Left lung (tissue), 10 donors: ENCODE measurements around the gene PFAS. TPM values are rescaled to one million over a fixed set of nuclear protein-coding genes. Genes with fewer than 3 reads are reported as not detected.

Experiments used
- ATAC-seq: fragments of 200-7000 bp; cut with Tn5 transposase; one replicate; pipeline ENCODE4 v1.9.1; 2020; ENCODE audit warnings: moderate library complexity
- DNase-seq, 4 donors: peaks; one replicate each; pipeline ENCODE4 v3.0.0-alpha.2; 2013 to 2020
- H3K27ac ChIP-seq, 2 donors: fragments of 200-600 bp; sonication (generic) in 1 of 2; one replicate each; pipeline versions ENCODE4 v1.5.0 to v1.8.0; 2020 to 2021
- H3K27me3 ChIP-seq, 2 donors: fragments of 200-600 bp; sonication (generic) in 1 of 2; one replicate each; pipeline versions ENCODE4 v1.5.0 to v1.8.0; 2020 to 2021
- H3K36me3 ChIP-seq, 2 donors: fragments of 200-600 bp; sonication (generic) in 1 of 2; one replicate each; pipeline versions ENCODE4 v1.5.0 to v1.8.0; 2020 to 2021
- H3K4me1 ChIP-seq, 2 donors: fragments of 200-600 bp; one replicate each; pipeline ENCODE4 v1.8.0; 2021
- H3K4me3 ChIP-seq, 2 donors: fragments of 200-600 bp; sonication (generic) in 1 of 2; one replicate each; pipeline versions ENCODE4 v1.5.0 to v1.8.0; 2020 to 2021; ENCODE audit warnings: mild to moderate bottlenecking in 1 of 2
- H3K9me3 ChIP-seq, 2 donors: fragments of 200-600 bp; sonication (generic) in 1 of 2; one replicate each; pipeline versions ENCODE4 v1.5.0 to v1.8.0; 2020 to 2021
- intact Hi-C, 2 donors: fragments of 100-400 bp; cut with DNase I; formaldehyde crosslinking; loops; one replicate each; pipeline versions ENCODE4 v1.11.2 to v1.14.2; 2022
- polyA plus RNA-seq, 6 donors: library from polyadenylated mRNA; unstranded; fragments of 120-200 nt; gene quantifications; one replicate each; pipeline ENCODE4 v1.2.1, GENCODE V29; 2013; ENCODE audit not compliant: insufficient read length in 6 of 6
- total RNA-seq, 2 donors: library from RNA; stranded (reverse); fragmentation: NEBNext Ultra II Directional; extraction: Animal tissue kit (Norgen Biotek cat#: 25700); gene quantifications; one replicate each; pipeline ENCODE4 v1.2.1, GENCODE V29; 2021
- TF ChIP-seq, protein P1 (sequence below), 2 donors: fragments of 200-600 bp; sonication (generic) in 1 of 2; IDR thresholded peaks; one replicate each; pipeline versions ENCODE4 v1.5.0 to v1.8.0; 2021; ENCODE audit warnings: antibody characterized with exemption in 2 of 2
- donor health status: DM: no; HTN: yes; CAD: no.
- donor health status: DM: no; HTN: no; CAD: no.

PFAS gene
- total and polyA plus RNA-seq, 8 donors = 25.9 to 51.0 (median 41.7) TPM

GRCh38 chr17:8315764-8316217 is 66.7 kb downstream of the PFAS start:
- peak; percentile 8 for ATAC-seq
- no peak for DNase-seq
- intact Hi-C loops = no loop called here
- no peak overlapping the region for H3K4me3 ChIP-seq
- H3K27me3 ChIP-seq = peaks cover 11 to 62% of the 10 kb centered on the region in 2 donors
- H3K27ac ChIP-seq = no peak overlapping the region
- no peaks in the 10 kb centered on the region for H3K4me1 ChIP-seq
- TF ChIP-seq, protein P1, sequence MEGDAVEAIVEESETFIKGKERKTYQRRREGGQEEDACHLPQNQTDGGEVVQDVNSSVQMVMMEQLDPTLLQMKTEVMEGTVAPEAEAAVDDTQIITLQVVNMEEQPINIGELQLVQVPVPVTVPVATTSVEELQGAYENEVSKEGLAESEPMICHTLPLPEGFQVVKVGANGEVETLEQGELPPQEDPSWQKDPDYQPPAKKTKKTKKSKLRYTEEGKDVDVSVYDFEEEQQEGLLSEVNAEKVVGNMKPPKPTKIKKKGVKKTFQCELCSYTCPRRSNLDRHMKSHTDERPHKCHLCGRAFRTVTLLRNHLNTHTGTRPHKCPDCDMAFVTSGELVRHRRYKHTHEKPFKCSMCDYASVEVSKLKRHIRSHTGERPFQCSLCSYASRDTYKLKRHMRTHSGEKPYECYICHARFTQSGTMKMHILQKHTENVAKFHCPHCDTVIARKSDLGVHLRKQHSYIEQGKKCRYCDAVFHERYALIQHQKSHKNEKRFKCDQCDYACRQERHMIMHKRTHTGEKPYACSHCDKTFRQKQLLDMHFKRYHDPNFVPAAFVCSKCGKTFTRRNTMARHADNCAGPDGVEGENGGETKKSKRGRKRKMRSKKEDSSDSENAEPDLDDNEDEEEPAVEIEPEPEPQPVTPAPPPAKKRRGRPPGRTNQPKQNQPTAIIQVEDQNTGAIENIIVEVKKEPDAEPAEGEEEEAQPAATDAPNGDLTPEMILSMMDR (IDR thresholded peaks at IDR 0.05) = no peak
- peaks cover 0 to 4% of the 10 kb centered on the region in 2 donors for H3K36me3 ChIP-seq
- no peaks in the 10 kb centered on the region for H3K9me3 ChIP-seq

GRCh38 chr17:8318010-8318935 is 69.2 kb downstream of the PFAS start:
- Histone ChIP-seq H3K4me3 (no peak overlapping the region), H3K4me1 (no peaks in the 10 kb centered on the region), H3K27me3 (peaks cover 11 to 38% of the 10 kb centered on the region in 2 donors), H3K9me3 (no peaks in the 10 kb centered on the region), H3K27ac (no peak overlapping the region), H3K36me3 (peaks cover 0 to 17% of the 10 kb centered on the region in 2 donors)
- intact Hi-C loops = no loop called here
- DNase-seq = no peak
- ATAC-seq = no peak
- TF ChIP-seq, protein P1 (IDR thresholded peaks at IDR 0.05) = no peak

Other genes with a start within 250 kb of the PFAS start
- gene GUCY2D, start 246.7 kb upstream of the PFAS start, total RNA-seq = 1 to 10 TPM; 1.1 to 3.4 TPM
- under 1 TPM in 2 of 6 donors, not detected in 4; 0.13 to 0.34 TPM for gene GUCY2D, start 246.7 kb upstream of the PFAS start, polyA plus RNA-seq
- 100 to 1,000 TPM in 1 of 2 donors, 10 to 100 TPM in 1; 52.5 to 112 TPM for gene ALOX15B, start 210.2 kb upstream of the PFAS start, total RNA-seq
- under 1 TPM; 0.38 to 0.60 (median 0.45) TPM for gene ALOX15B, start 210.2 kb upstream of the PFAS start, polyA plus RNA-seq
- under 1 TPM in 1 of 2 donors, not detected in 1; 0.32 TPM for gene ALOX12B, start 161.6 kb upstream of the PFAS start, total RNA-seq
- gene ALOX12B, start 161.6 kb upstream of the PFAS start, polyA plus RNA-seq = under 1 TPM in 4 of 6 donors, not detected in 2; 0.20 to 0.32 (median 0.26) TPM
- gene ALOXE3, start 130.8 kb upstream of the PFAS start, total RNA-seq = under 1 TPM; 0.23 to 0.55 TPM
- gene ALOXE3, start 130.8 kb upstream of the PFAS start, polyA plus RNA-seq = under 1 TPM in 2 of 6 donors, not detected in 4; 0.05 to 0.06 TPM
- under 1 TPM in 1 of 2 donors, not detected in 1; 0.52 TPM for gene HES7, start 125.2 kb upstream of the PFAS start, total RNA-seq
- under 1 TPM in 2 of 6 donors, not detected in 4; 0.10 to 0.20 TPM for gene HES7, start 125.2 kb upstream of the PFAS start, polyA plus RNA-seq
- 100 to 1,000 TPM; 101 to 111 TPM for gene PER1, start 96.9 kb upstream of the PFAS start, total RNA-seq
- 10 to 100 TPM; 28.0 to 84.0 (median 41.4) TPM for gene PER1, start 96.9 kb upstream of the PFAS start, polyA plus RNA-seq
- gene VAMP2, start 86.3 kb upstream of the PFAS start, total RNA-seq = 10 to 100 TPM; 48.3 to 48.9 TPM
- 100 to 1,000 TPM in 4 of 6 donors, 10 to 100 TPM in 2; 86.2 to 108 (median 103) TPM for gene VAMP2, start 86.3 kb upstream of the PFAS start, polyA plus RNA-seq
- gene TMEM107, start 72.9 kb upstream of the PFAS start, total RNA-seq = 10 to 100 TPM; 15.0 to 15.9 TPM
- 10 to 100 TPM; 17.3 to 21.0 (median 19.7) TPM for gene TMEM107, start 72.9 kb upstream of the PFAS start, polyA plus RNA-seq
- 10 to 100 TPM in 1 of 2 donors, 1 to 10 TPM in 1; 8.8 to 10.6 TPM for gene BORCS6, start 59.1 kb upstream of the PFAS start, total RNA-seq
- gene BORCS6, start 59.1 kb upstream of the PFAS start, polyA plus RNA-seq = 1 to 10 TPM; 2.4 to 4.1 (median 3.2) TPM
- gene AURKB, start 38.7 kb upstream of the PFAS start, total RNA-seq = 10 to 100 TPM in 1 of 2 donors, 1 to 10 TPM in 1; 2.7 to 10.2 TPM
- gene AURKB, start 38.7 kb upstream of the PFAS start, polyA plus RNA-seq = 10 to 100 TPM; 21.3 to 58.0 (median 36.6) TPM
- 10 to 100 TPM; 49.1 to 53.1 TPM for gene CTC1, start 1.2 kb upstream of the PFAS start, total RNA-seq
- gene CTC1, start 1.2 kb upstream of the PFAS start, polyA plus RNA-seq = 10 to 100 TPM; 23.4 to 38.6 (median 32.2) TPM
- gene RANGRF, start 39.4 kb downstream of the PFAS start, total RNA-seq = 10 to 100 TPM; 22.9 to 33.2 TPM
- gene RANGRF, start 39.4 kb downstream of the PFAS start, polyA plus RNA-seq = 10 to 100 TPM; 23.7 to 30.0 (median 24.8) TPM
- gene SLC25A35, start 46.1 kb downstream of the PFAS start, total RNA-seq = 10 to 100 TPM in 1 of 2 donors, 1 to 10 TPM in 1; 8.5 to 11.1 TPM
- gene SLC25A35, start 46.1 kb downstream of the PFAS start, polyA plus RNA-seq = 1 to 10 TPM; 2.6 to 4.8 (median 3.4) TPM
- gene ARHGEF15, start 61.0 kb downstream of the PFAS start, total RNA-seq = 10 to 100 TPM; 18.4 to 25.4 TPM
- gene ARHGEF15, start 61.0 kb downstream of the PFAS start, polyA plus RNA-seq = 10 to 100 TPM; 32.1 to 50.6 (median 39.1) TPM
- not detected for gene ODF4, start 90.6 kb downstream of the PFAS start, total RNA-seq
- not detected for gene ODF4, start 90.6 kb downstream of the PFAS start, polyA plus RNA-seq
- 1,000 to 10,000 TPM; 1,094 to 1,210 TPM for gene RPL26, start 133.9 kb downstream of the PFAS start, total RNA-seq
- gene RPL26, start 133.9 kb downstream of the PFAS start, polyA plus RNA-seq = 1,000 to 10,000 TPM; 2,596 to 3,628 (median 3,265) TPM
- not detected for gene RNF222, start 148.5 kb downstream of the PFAS start, total RNA-seq
- gene RNF222, start 148.5 kb downstream of the PFAS start, polyA plus RNA-seq = under 1 TPM in 5 of 6 donors, not detected in 1; 0.08 to 0.15 (median 0.13) TPM
- gene NDEL1, start 186.6 kb downstream of the PFAS start, total RNA-seq = 10 to 100 TPM; 57.7 to 66.0 TPM
- gene NDEL1, start 186.6 kb downstream of the PFAS start, polyA plus RNA-seq = 10 to 100 TPM; 60.8 to 84.1 (median 71.5) TPM